Uterus (tissue), 4 donors: ENCODE measurements around the gene EPB41L1. TPM values are rescaled to one million over a fixed set of nuclear protein-coding genes. Genes with fewer than 3 reads are reported as not detected.
A peak's percentile ranks its signal among the peaks of the same experiment; 100 is the strongest.

Experiments
- DNase-seq, 2 donors: peaks; one replicate each; pipeline ENCODE4 v3.0.0-alpha.2; 2019 to 2020
- H3K27ac ChIP-seq, 2 donors: fragments of 200-600 bp; sonication (generic); 1 replicate in 1 of 2; 2 replicates in 1 of 2; pipeline ENCODE4 v1.5.1; 2016 to 2018
- H3K27me3 ChIP-seq, 2 donors: fragments of 200-600 bp; sonication (generic); one replicate each; pipeline ENCODE4 v1.5.1; 2018 to 2019; ENCODE audit warnings: control low read depth in 1 of 2
- H3K36me3 ChIP-seq, 2 donors: fragments of 200-600 bp; sonication (generic); one replicate each; pipeline ENCODE4 v1.5.1; 2019; ENCODE audit warnings: control low read depth in 1 of 2
- H3K4me1 ChIP-seq, 2 donors: fragments of 200-600 bp; sonication (generic); one replicate each; pipeline ENCODE4 v1.5.1; 2018 to 2019; ENCODE audit warnings: control low read depth in 1 of 2
- H3K4me3 ChIP-seq, 2 donors: fragments of 200-600 bp; sonication (generic); 1 replicate in 1 of 2; 2 replicates in 1 of 2; pipeline ENCODE4 v1.5.1; 2018 to 2019; ENCODE audit warnings: mild to moderate bottlenecking in 1 of 2
- H3K9me3 ChIP-seq, 2 donors: fragments of 200-600 bp; sonication (generic); one replicate each; pipeline ENCODE4 v1.5.1; 2019; ENCODE audit warnings: control low read depth in 1 of 2
- CTCF ChIP-seq, 4 experiments: fragments of 200-600 bp in 2 of 4; fragments of 450-650 bp in 2 of 4; sonication (generic) in 2 of 4; IDR thresholded peaks; one replicate each; pipeline ENCODE4 v1.5.1; 2016 to 2019; ENCODE audit warnings: antibody characterized with exemption in 4 of 4, mild to moderate bottlenecking in 2 of 4, moderate library complexity in 1 of 4
- POLR2A ChIP-seq, 2 donors: fragments of 450-650 bp; IDR thresholded peaks; one replicate each; pipeline ENCODE4 v1.6.1; 2016; ENCODE audit warnings: antibody characterized with exemption in 2 of 2, mild to moderate bottlenecking in 1 of 2, moderate library complexity in 1 of 2
- intact Hi-C: fragments of 100-400 bp; cut with DNase I; formaldehyde crosslinking; loops from one replicate; pipeline ENCODE4 v1.15.1; 2023; ENCODE audit warnings: low total_unique reads
- total RNA-seq, 4 donors: library from RNA; depleted of rRNA in 3 of 4; stranded (reverse); fragments of >200 nt in 3 of 4; gene quantifications; one replicate each; pipeline versions ENCODE4 v1.1.0 to v1.2.4, GENCODE V29; 2014 to 2023
- donor health status: DM: yes; HTN: yes; CAD: no.

EPB41L1 gene
- total RNA-seq, 4 donors from 2014 or later = 4.9 to 69.2 (median 33.2) TPM

- Histone ChIP-seq H3K4me1 (no peaks in the 10 kb centered on the region), H3K4me3 (peak overlapping the region; percentile 59 to 69), H3K36me3 (no peaks in the 10 kb centered on the region), H3K9me3 (no peaks in the 10 kb centered on the region), H3K27me3 (no peaks in the 10 kb centered on the region), H3K27ac (peak overlapping the region; percentile 76 to 81)
- intact Hi-C loops = no loop called here
- TF ChIP-seq CTCF (IDR thresholded peaks at IDR 0.05) (no peak), POLR2A (IDR thresholded peaks at IDR 0.05) (no peak)
- DNase-seq = peak; percentile 85 to 88
Observed at GRCh38 chr20:36153736-36154699, 522 bp upstream of the EPB41L1 start.

- intact Hi-C loops = no loop called here
- H3K36me3 ChIP-seq = no peaks in the 10 kb centered on the region
- peak overlapping the region in 1 of 2 donors; percentile 84 for H3K27ac ChIP-seq
- TF ChIP-seq CTCF (IDR thresholded peaks at IDR 0.05) (no peak), POLR2A (IDR thresholded peaks at IDR 0.05) (no peak)
- H3K4me1 ChIP-seq = no peaks in the 10 kb centered on the region
- no peaks in the 10 kb centered on the region for H3K27me3 ChIP-seq
- no peak for DNase-seq
- peak overlapping the region in 1 of 2 donors; percentile 59 for H3K4me3 ChIP-seq
- no peaks in the 10 kb centered on the region for H3K9me3 ChIP-seq
Observed at GRCh38 chr20:36155629-36155971, 1.1 kb downstream of the EPB41L1 start.

- no peak overlapping the region for H3K4me3 ChIP-seq
Observed at GRCh38 chr20:36155991-36156390, 1.5 kb downstream of the EPB41L1 start.

GRCh38 chr20:36157610-36158009 is 3.1 kb downstream of the EPB41L1 start:
- no peak for TF ChIP-seq CTCF (IDR thresholded peaks at IDR 0.05)
- TF ChIP-seq POLR2A (IDR thresholded peaks at IDR 0.05) = no peak
- H3K4me3 ChIP-seq = no peak overlapping the region
- no peaks in the 10 kb centered on the region for H3K9me3 ChIP-seq
- no peak for DNase-seq
- H3K36me3 ChIP-seq = no peaks in the 10 kb centered on the region
- no peaks in the 10 kb centered on the region for H3K27me3 ChIP-seq
- no peaks in the 10 kb centered on the region for H3K4me1 ChIP-seq
- intact Hi-C loops = no loop called here
- H3K27ac ChIP-seq = no peak overlapping the region

More at GRCh38 chr20:36155991-36156390, 1.5 kb downstream of the EPB41L1 start:
- H3K27me3 ChIP-seq = no peaks in the 10 kb centered on the region
- no peaks in the 10 kb centered on the region for H3K4me1 ChIP-seq
- H3K36me3 ChIP-seq = no peaks in the 10 kb centered on the region
- no peak overlapping the region for H3K27ac ChIP-seq
- no peaks in the 10 kb centered on the region for H3K9me3 ChIP-seq
- no peak for DNase-seq
- TF ChIP-seq CTCF (IDR thresholded peaks at IDR 0.05) = no peak
- no peak for TF ChIP-seq POLR2A (IDR thresholded peaks at IDR 0.05)
- intact Hi-C loops = no loop called here

- TF ChIP-seq POLR2A (IDR thresholded peaks at IDR 0.05) (no peak), CTCF (IDR thresholded peaks at IDR 0.05) (no peak)
- intact Hi-C loops = no loop called here
Observed at GRCh38 chr20:36158160-36158741, 3.7 kb downstream of the EPB41L1 start.

More at GRCh38 chr20:36158160-36158741, 3.7 kb downstream of the EPB41L1 start:
- H3K9me3 ChIP-seq = no peaks in the 10 kb centered on the region
- no peak overlapping the region for H3K4me3 ChIP-seq
- no peaks in the 10 kb centered on the region for H3K27me3 ChIP-seq
- no peaks in the 10 kb centered on the region for H3K4me1 ChIP-seq
- no peaks in the 10 kb centered on the region for H3K36me3 ChIP-seq
- H3K27ac ChIP-seq = no peak overlapping the region
- DNase-seq = no peak
